NCI-H187 treated with DMSO at 0.1 percent for 48 hours (cell line): ENCODE data around the gene TXN2.

Experiments used
- DNase-seq: peaks from one replicate; lab custom pipeline; 2025; lab: John Stamatoyannopoulos, UW

TXN2 gene

DNA sequence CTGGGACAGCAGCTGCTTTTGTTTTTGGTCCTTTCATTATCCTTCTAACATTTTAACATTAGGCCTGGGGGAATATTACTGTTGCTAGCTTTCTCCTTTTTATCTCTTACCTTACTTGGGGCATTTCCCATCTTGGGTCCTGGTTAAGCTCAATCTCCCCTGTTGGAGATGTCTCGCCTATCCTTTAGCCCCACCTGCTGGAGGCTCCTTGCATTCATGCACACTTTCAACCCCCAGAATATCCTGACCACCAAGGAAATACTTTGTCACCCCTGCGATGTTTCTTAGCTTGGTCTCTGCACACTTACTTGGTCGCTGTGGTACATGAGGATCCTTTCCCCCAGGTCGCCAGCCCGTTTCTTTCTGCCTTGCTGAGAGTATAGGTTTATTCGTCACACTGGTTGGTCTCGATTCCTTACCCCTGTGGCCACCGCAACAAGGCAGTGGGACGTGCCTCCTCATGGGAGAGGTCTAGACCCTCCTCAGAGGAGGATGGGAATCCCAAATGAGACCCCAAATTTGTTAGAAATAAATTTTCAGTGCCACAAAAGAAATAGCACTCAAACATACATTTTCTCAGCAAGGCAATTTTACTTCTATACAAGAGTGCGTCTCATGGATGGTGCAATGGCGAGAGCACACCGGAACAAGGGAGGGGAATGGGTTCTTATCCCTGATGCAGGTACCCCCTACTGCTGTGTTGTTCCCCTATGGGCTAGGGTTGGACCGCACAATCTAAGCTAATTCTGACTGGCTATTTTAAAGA, 5.4 kb upstream of the TXN2 start:
- DNase-seq = no peak

GRCh38 chr22:36480941-36481392, 473 bp downstream of the TXN2 start:
- DNase-seq = no peak

DNA sequence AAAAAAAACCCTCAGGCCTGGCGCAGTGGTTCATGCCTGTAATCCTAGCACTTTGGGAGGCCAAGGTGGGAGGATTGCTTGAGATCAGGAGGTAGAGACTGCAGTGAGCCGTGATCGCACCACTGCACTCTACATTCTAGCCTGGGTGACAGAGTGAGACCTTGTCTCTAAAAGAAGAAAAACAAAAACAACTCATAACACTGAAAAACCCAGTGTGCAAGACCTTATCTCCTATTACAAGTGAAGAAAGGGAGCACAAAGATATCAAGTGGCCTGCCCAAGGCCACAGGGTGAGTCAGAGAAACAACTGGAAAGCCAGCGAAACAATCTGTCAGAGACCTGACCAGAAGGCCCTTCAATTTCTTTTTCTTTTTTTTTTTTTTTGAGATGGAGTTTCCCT, 2.5 kb downstream of the TXN2 start:
- no peak for DNase-seq

DNA sequence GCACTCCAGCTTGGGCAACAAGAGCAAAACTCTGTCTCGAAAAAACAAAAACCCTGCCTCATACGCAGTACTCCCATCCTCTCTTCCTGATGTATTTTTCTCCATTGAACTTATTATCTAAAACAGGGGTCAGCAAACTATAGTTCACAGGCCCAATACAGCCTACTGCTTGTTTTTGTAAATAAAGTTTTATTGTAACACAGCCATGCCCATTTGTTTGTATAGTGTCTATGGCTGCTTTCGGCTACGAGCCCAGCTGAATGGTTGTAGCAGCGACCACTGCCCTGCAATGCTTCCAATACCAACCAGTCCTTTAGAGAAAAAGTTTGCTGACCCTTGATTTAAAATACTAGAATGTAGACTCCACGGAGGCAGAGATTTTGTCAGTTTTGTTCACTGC, 6.1 kb downstream of the TXN2 start:
- DNase-seq = no peak

GRCh38 chr22:36472689-36473088, 8.8 kb downstream of the TXN2 start:
- no peak for DNase-seq

- no peak for DNase-seq
Observed at GRCh38 chr22:36471341-36471821, 10.1 kb downstream of the TXN2 start.

GRCh38 chr22:36470994-36471331, 10.5 kb downstream of the TXN2 start:
- no peak for DNase-seq

GRCh38 chr22:36470162-36470993, 11.1 kb downstream of the TXN2 start:
- no peak for DNase-seq

DNA sequence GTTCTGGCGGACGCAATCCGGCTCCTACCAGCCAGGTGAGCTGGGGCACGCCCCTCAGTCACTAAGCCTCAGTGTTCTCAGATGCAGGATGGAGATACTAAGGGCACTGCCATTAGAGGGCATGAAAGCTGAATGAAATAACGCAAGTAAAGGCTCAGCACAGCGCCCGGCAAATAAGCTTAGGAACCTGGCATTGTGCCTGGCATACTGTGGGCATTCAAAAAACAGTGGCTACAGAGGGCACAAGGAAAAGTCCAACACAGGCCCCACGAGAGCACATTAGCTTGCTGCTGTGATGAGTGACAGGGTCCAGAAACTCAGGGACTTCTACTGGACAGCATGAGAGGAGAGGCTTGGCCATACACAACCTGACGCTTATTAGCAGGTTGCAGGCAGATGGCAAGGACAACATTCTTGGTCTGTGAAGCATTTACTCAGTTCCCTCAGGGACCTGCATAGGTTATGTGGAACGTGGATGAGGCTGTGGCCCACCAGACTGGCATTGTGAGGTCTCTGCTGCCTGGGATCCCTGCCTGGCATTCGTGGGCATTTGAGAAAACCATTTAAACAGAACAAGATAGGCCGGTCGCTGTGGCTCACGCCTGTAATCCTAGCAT, 12.2 kb downstream of the TXN2 start:
- no peak for DNase-seq

GRCh38 chr22:36467946-36468345, 13.5 kb downstream of the TXN2 start:
- no peak for DNase-seq

DNA sequence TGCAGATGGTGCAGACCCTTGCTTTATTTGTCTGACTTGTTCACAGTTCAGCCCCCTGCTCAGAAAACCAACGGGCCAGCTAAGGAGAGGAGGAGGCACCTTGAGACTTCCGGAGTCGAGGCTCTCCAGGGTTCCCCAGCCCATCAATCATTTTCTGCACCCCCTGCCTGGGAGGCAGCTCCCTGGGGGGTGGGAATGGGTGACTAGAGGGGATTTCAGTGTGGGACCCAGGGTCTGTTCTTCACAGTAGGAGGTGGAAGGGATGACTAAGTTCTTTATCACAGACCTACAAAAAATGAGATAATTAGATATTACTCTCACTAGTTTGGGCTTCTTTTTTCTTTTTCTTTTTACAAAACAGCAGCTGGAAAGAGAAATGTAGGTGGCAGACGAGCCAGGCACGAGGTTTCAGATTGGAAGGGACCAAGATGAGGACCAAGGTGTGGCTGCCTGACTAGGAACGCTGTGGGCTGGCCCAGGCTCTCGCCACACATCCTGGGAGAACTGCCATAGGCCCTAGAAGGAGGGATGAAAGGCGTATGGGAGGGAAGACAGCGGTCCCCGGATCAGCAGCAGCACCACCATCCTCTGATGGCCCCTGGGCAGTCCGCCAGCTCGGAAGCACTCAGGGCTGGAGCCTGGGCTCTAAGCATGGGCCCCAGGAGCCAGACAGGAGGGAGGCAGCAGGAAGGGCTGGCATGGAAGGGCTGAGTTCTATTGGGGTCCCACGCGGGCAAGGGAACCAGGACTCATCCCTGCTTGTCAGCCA, 14.2 kb downstream of the TXN2 start:
- DNase-seq = no peak

- no peak for DNase-seq
Observed at GRCh38 chr22:36466258-36466657, 15.2 kb downstream of the TXN2 start.

DNA sequence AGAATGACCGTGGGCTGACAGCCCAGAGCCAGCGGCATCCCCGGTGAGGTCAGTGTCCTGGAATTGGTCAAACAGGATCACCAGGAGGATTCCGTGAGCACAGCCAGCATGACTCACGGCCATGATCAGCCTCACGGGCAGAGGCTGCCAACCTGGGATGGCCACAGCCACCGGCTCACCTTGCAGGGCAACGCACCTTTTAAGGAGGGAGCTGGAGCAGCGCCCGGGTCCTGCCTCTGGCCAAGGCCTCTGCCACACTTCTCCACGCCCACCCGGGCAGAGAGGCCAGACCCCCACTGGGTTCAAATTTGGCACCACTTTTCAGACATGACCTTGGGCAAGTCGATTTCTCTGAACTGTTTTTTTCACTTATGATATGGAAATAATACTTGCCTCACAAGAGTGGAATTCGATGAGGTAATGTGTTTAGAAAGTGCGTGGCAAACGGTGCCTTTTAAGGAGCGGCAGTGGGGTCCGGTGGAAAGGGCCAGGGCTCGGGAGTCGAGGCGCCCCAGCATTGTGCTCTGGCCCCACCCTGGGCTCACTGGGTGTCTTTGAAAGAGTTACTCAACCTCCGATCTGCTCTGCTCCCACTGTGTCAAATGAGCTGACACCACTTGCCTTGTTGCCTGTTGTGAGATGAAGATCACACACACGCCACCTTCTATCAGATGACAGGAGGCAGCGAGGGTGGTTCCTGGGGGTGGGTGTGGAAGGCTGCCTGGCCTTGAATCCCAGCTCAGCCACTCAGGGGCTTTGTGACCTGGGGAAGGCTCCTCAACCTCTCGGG, 16.0 kb downstream of the TXN2 start:
- no peak for DNase-seq

DNA sequence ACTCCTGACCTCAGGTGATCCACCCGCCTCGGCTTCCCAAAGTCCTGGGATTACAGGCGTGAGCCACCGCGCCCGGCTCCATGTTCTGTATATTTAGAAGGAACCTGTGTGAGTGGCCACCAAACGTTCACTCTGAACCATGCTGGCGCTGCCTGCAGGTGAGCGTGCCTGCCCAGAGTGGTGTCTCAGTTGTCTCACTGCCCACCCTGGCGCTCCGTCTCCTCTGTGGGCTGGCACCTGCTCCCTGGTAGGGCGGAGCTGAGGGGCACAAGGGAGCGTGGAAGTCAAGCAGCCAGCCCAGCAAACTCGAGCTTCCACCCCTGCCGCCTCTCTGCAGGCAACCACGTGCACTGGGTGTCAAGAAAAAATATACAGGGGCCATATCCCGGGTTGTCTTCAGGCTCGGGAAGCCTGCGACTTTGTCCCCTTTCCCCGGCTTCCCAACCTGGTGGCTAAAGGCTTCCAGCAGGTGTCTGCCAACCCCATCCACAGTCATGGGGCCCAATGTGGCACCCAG, 16.7 kb downstream of the TXN2 start:
- no peak for DNase-seq

GRCh38 chr22:36463783-36464184, 17.7 kb downstream of the TXN2 start:
- DNase-seq = no peak

DNA sequence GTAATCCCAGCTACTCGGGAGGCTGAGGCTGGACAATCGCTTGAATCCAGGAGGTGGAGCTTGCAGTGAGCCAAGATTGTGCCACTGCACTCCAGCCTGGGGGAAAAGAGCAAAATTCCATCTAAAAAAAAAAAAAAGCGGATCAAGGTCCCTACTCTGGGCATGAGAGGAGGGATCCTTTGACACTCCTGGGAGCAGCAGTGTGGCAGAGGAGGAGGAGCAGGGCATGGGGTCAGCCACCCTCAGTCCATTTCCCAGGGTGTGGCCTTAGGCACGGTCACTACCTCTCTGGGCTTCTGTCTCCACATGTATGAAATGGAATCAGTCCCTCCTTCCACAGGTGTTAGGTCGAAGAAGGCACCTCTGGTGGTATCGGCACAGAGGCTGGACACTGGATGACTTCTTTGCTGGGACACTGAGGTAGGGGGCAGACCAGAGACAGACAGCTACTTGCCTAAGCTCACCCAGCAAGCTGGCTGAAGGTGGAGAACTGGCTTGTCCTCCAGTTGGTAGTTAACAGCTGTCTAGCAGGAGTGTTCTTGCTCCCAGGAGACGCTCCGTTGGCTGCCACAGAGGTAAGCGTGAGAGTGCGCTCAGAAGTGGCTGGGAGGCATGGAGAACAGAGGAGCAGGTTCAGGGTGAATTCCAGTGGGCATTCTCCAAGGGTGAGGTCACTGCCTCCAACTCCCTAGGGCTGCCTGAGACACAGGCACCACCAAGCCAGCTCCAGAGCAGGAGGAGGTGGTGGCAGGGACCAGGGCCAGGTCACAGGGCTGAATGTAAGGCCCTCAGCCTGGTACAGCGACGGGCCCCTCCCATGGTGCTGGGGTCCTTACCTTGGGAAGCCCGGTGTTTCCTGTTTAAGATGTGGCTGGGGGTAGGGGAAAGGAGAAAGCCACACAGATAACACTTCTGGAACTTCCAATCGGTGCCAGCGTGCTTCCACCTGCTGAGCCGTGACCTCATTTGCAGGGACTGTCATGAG, 19.5 kb downstream of the TXN2 start:
- peak; percentile 56 for DNase-seq

- DNase-seq = no peak
Observed at GRCh38 chr22:36460202-36460601, 21.2 kb downstream of the TXN2 start.

DNA sequence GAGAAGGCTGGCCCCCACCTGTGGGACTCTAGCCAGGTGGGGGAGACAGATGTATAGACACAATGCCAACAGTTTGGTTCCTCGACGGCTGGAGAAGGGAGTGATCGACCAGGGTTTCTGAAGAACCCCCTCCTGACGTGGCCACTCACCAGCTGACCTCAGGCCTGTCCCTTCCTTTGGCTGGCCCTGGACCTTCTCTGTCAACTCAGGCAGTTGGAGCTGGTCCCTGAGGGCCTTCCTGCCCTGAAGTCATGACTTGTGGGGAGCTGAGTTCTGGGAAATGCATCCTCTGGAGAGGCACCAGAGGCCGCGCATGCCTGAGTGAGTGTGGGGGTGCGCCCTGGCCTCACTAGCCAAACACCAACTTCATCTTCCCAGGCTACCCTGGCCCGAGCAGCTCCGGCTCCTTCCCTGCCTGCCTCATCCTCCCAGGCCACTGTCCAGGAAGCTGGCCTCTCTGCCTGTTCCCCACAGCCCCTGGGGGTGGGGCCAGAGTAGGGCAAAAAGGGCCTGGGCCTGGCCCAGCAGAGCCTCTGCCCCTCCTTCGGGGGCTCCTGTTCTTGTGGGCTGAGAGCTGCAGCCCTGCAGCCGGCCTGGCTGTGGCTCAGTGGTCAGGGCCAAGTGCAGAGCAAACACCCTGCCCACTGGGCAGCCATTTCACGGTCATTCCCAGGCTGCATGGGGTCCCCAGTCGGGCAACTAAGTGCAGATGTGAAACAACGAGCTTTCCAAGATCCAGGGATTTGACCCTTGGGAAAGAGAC, 23.6 kb downstream of the TXN2 start:
- no peak for DNase-seq

DNA sequence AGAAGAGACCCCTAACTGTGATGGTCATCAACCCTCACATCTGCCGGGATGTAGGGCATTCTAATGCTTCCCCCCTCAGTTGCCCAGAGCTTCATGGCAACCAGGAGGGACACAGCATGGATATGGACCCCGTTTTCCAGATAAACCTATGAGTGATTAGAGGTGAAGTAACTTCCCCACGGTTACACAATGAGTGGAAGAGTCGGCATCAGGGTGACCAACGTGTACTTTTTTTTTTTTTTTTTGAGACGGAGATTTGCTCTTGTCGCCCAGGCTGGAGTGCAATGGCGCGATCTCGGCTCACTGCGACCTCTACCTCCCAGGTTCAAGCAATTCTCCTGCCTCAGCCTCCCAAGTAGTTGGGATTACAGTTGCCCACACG, 25.0 kb downstream of the TXN2 start:
- no peak for DNase-seq
